GM19240 (cell line): ENCODE measurements around the gene RIMKLB.
"Not testable (repeated sequence)": the region's sequence is repeated elsewhere in the genome, so short reads cannot be mapped to it uniquely, and the experiment has no call there.

ENCODE experiments used
- DNase-seq: peaks from one replicate; pipeline ENCODE4 v3.0.0; 2011; ENCODE audit warnings: low spot score; ENCODE audit not compliant: insufficient read length

The RIMKLB gene

GRCh38 chr12:8816448-8817050, 118.8 kb downstream of the RIMKLB start:
- DNase-seq = no peak

- DNase-seq = no peak
Observed at GRCh38 chr12:8817856-8818255, 120.1 kb downstream of the RIMKLB start.

GRCh38 chr12:8818526-8818925, 120.7 kb downstream of the RIMKLB start:
- no peak for DNase-seq

GRCh38 chr12:8819666-8819980, 121.8 kb downstream of the RIMKLB start:
- no peak for DNase-seq

- DNase-seq = not testable (repeated sequence)
Observed at GRCh38 chr12:8820676-8821407, 123.1 kb downstream of the RIMKLB start.

GRCh38 chr12:8821591-8821990, 123.8 kb downstream of the RIMKLB start:
- no peak for DNase-seq

- no peak for DNase-seq
Observed at GRCh38 chr12:8822298-8822697, 124.5 kb downstream of the RIMKLB start, which contains the start of gene A2ML1. Gene A2ML1, plus strand, starts transcription at chr12:8822621. Its CDS starts 31 bp downstream, at chr12:8822652.

- no peak for DNase-seq
Observed at GRCh38 chr12:8823565-8824300, 125.9 kb downstream of the RIMKLB start.

GRCh38 chr12:8827551-8828256, 129.9 kb downstream of the RIMKLB start:
- no peak for DNase-seq

GRCh38 chr12:8828257-8829124, 130.7 kb downstream of the RIMKLB start:
- DNase-seq = no peak

- DNase-seq = no peak
Observed at GRCh38 chr12:8829125-8829518, 131.3 kb downstream of the RIMKLB start.

GRCh38 chr12:8829621-8830020, 131.8 kb downstream of the RIMKLB start:
- DNase-seq = no peak

- DNase-seq = no peak
Observed at GRCh38 chr12:8831116-8831515, 133.3 kb downstream of the RIMKLB start.

GRCh38 chr12:8832500-8832899, 134.7 kb downstream of the RIMKLB start:
- DNase-seq = no peak
